Panc1 (cell line): Measurements from ENCODE around the gene ADPRS. TPM values are rescaled to one million over a fixed set of nuclear protein-coding genes. Genes with fewer than 3 reads are reported as not detected.
A peak's percentile ranks its signal among the peaks of the same experiment; 100 is the strongest.

Experiments
- ATAC-seq: fragments of 200-7000 bp; cut with Tn5 transposase; 2 replicates; pipeline ENCODE4 v1.9.1; 2020; ENCODE audit warnings: mild to moderate bottlenecking, moderate library complexity
- BruUV-seq: library from RNA; stranded (reverse); fragments of 400-500 nt; replicated peaks from 2 replicates; lab custom pipeline; 2021; lab: Mats Ljungman, UMichigan
- CTCF ChIA-PET: fragments of 300-600 bp; sonication (Branson Sonifier 250); formaldehyde crosslinking; loops from one replicate; lab custom pipeline; 2022; ENCODE audit warnings: antibody characterized with exemption; lab: Charles Lee
- POLR2A ChIA-PET: fragments of 300-600 bp; sonication (Branson Sonifier 250); formaldehyde crosslinking; loops from one replicate; lab custom pipeline; 2022; ENCODE audit warnings: antibody characterized with exemption; lab: Charles Lee
- DNase-seq: peaks from one replicate; pipeline ENCODE4 v3.0.0-alpha.2; 2010; ENCODE audit warnings: low read depth, low spot score
- H3K27ac ChIP-seq: 2 replicates; pipeline ENCODE4 v1.5.1; 2011; ENCODE audit warnings: mild to moderate bottlenecking, low read length, inconsistent platforms
- H3K27me3 ChIP-seq: fragments of 200-500 bp; sonication (Bioruptor generic); 2 replicates; pipeline ENCODE4 v1.6.0; 2014; ENCODE audit warnings: low read length, inconsistent platforms; ENCODE audit not compliant: control insufficient read depth, insufficient read depth
- H3K36me3 ChIP-seq: fragments of 200-500 bp; sonication (Bioruptor generic); 2 replicates; pipeline ENCODE4 v1.5.1; 2014; ENCODE audit warnings: inconsistent platforms, mild to moderate bottlenecking, low read length, moderate library complexity; ENCODE audit not compliant: control insufficient read depth, insufficient read depth
- H3K4me1 ChIP-seq: 2 replicates; pipeline ENCODE4 v1.5.1; 2011; ENCODE audit warnings: inconsistent platforms, mild to moderate bottlenecking, low read length, moderate library complexity; ENCODE audit not compliant: control insufficient read depth, insufficient read depth
- H3K4me3 ChIP-seq, 2 experiments: 2 replicates each; pipeline ENCODE4 v1.5.1; 2011 to 2012; ENCODE audit warnings: low read depth in 2 of 2, low read length in 2 of 2, mild to moderate bottlenecking in 2 of 2, inconsistent platforms in 1 of 2, moderate library complexity in 1 of 2
- H3K9me3 ChIP-seq: fragments of 200-500 bp; sonication (Bioruptor generic); 2 replicates; pipeline ENCODE4 v1.5.1; 2014; ENCODE audit warnings: low read depth, mild to moderate bottlenecking, inconsistent platforms, low read length, moderate library complexity; ENCODE audit not compliant: control insufficient read depth, insufficient read depth
- CTCF ChIP-seq: fragments of 450-650 bp; IDR thresholded peaks from 2 replicates; pipeline ENCODE4 v1.5.1; 2017; ENCODE audit warnings: mild to moderate bottlenecking
- POLR2AphosphoS5 ChIP-seq: IDR thresholded peaks from 2 replicates; pipeline ENCODE4 v1.6.1; 2012; ENCODE audit warnings: mild to moderate bottlenecking, low read depth, low read length, moderate library complexity
- REST ChIP-seq, 2 experiments: IDR thresholded peaks; 2 replicates each; pipeline ENCODE4 v1.6.1; 2011 to 2012; ENCODE audit warnings: low read depth in 2 of 2, control low read depth in 1 of 2, low read length in 1 of 2, mild to moderate bottlenecking in 1 of 2, moderate library complexity in 1 of 2; ENCODE audit not compliant: insufficient read depth in 1 of 2
- SIN3A ChIP-seq: IDR thresholded peaks from 2 replicates; pipeline ENCODE4 v1.6.1; 2012; ENCODE audit warnings: low read depth, mild to moderate bottlenecking, low read length, moderate library complexity, borderline replicate concordance; ENCODE audit not compliant: insufficient read depth
- TCF7L2 ChIP-seq: IDR thresholded peaks from 2 replicates; pipeline ENCODE4 v1.6.1; 2011; ENCODE audit warnings: mild to moderate bottlenecking, low read depth, low read length, inconsistent platforms
- in situ Hi-C: cut with HindIII; loops from 2 replicates; pipeline ENCODE4 v1.10.0; 2016; ENCODE audit warnings: low sequenced_read_pairs, low pct_unique_long_range_greater_than_20kb
- intact Hi-C: fragments of 100-400 bp; cut with micrococcal nuclease; formaldehyde crosslinking; loops from one replicate; pipeline ENCODE4 v1.10.0; 2022; ENCODE audit not compliant: unreplicated experiment
- total RNA-seq: library from RNA; stranded (reverse); gene quantifications from one replicate; pipeline ENCODE4 v1.2.1, GENCODE V29; 2021; ENCODE audit not compliant: unreplicated experiment

The ADPRS gene
- total RNA-seq, 1 experiment from 2014 or later, result 32.2 TPM

- in situ Hi-C loops (no loop called here), intact Hi-C loops (no loop called here)
- DNase-seq (no peak), ATAC-seq (no peak)
- H3K36me3 ChIP-seq, result peaks cover 19% of the 10 kb centered on the region
- no peaks in the 10 kb centered on the region for H3K4me1 ChIP-seq
- POLR2A ChIA-PET, result no interaction called here
- TF ChIP-seq POLR2AphosphoS5 (no peak), SIN3A (no peak), REST (IDR thresholded peaks at IDR 0.05; ENCODE audit: insufficient read depth in 1 of 2, low read depth in 2 of 2, low read length in 1 of 2) (no peak), CTCF (no peak), TCF7L2 (no peak)
- no peaks in the 10 kb centered on the region for H3K9me3 ChIP-seq
- no peak overlapping the region for H3K4me3 ChIP-seq
- CTCF ChIA-PET, result interaction anchor here (0.6 kb wide), 1 partner anchor 18 kb away, joined by 3 read pairs; no protein-coding TSS in a partner anchor
- no peak overlapping the region for H3K27ac ChIP-seq
- BruUV-seq, result TSS peak; percentile 11
- no peaks in the 10 kb centered on the region for H3K27me3 ChIP-seq
These were observed 50.8 kb downstream of the ADPRS start for GRCh38 chr1:36139521-36139920.

GRCh38 chr1:36142121-36142520, 53.4 kb downstream of the ADPRS start:
- no peaks in the 10 kb centered on the region for H3K27me3 ChIP-seq
- H3K27ac ChIP-seq, result no peak overlapping the region
- H3K4me1 ChIP-seq, result no peaks in the 10 kb centered on the region
- DNase-seq (no peak), ATAC-seq (no peak)
- no peak overlapping the region for H3K4me3 ChIP-seq
- peaks cover 16% of the 10 kb centered on the region for H3K36me3 ChIP-seq
- in situ Hi-C loops (no loop called here), intact Hi-C loops (no loop called here)
- CTCF ChIA-PET, result interaction anchor here (0.6 kb wide), 1 partner anchor 43 kb away, joined by 4 read pairs; no protein-coding TSS in a partner anchor
- TF ChIP-seq SIN3A, result no peak
- no peak for TF ChIP-seq REST (IDR thresholded peaks at IDR 0.05; ENCODE audit: insufficient read depth in 1 of 2, low read depth in 2 of 2, low read length in 1 of 2)
- no peak for TF ChIP-seq TCF7L2
- TF ChIP-seq CTCF, result no peak
- no peak for TF ChIP-seq POLR2AphosphoS5
- POLR2A ChIA-PET, result interaction anchor here (0.6 kb wide), 2 partner anchors 185 to 1329 kb away, joined by 3 to 7 read pairs; no protein-coding TSS in a partner anchor
- no peaks in the 10 kb centered on the region for H3K9me3 ChIP-seq
- no TSS peak for BruUV-seq
